HK-2 (cell line): ENCODE measurements around the gene RAD51B.

ENCODE experiments used
- DNase-seq: peaks from one replicate; pipeline ENCODE4 v3.0.0-alpha.2; 2018; ENCODE audit not compliant: unreplicated experiment

The RAD51B gene

DNA sequence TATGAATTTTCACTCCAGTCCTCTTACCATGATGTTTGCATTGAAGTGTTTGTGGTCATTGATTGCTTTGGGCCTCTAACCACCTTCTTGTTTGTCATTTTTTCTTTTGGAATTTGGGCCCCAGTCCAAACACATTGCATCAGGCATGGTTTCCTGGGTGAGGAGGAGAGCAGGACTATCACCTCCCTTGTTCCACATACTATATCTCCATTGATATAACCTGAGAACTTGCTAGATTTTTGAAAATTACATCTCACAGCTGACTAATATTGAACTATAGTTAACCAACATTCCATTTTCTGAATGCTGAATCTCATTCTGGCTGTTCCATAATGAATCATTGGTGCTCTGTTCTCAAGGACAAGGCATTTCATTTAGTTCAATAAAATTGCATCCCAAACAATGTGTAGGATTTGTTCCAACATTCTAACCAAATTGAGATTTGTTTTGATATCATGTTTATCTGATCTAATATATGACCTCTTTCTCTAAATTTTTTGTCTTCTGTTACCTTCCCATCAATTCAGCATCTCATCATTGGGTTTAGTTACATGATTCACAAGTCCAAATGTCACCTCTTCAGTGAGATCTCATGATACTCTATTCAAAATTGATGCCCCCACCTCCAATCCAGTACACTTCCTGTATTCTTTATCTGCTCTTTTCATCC lies 644.3 kb downstream of the RAD51B start:
- DNase-seq = no peak

- peak; percentile 79 for DNase-seq
Measured at GRCh38 chr14:68464711-68465110, 645.1 kb downstream of the RAD51B start.

DNA sequence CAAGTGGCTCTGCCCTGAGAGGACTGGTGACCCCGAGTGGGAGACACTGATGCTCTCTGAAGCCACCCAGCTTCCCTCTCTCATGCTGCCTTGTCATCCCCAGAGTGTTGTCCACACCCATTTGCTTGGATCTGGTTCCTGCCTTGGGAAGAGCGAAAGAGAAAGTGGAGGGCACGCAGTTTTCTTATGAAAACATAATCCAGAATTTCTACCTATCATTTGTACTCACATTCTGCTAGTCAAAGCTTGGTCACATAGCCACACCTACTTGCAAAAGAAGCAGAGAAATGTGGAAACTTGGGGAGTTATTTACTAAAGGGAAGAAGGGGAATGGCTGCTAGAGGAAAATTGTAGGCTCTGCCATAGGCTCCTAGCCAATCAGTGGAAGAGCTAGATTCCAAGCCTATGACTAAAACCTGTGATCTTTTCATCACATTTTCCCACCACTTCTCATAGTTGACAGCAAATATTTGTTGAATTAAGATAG lies 647.0 kb downstream of the RAD51B start:
- no peak for DNase-seq

GRCh38 chr14:68467425-68467824 lies 647.8 kb downstream of the RAD51B start:
- no peak for DNase-seq

DNA sequence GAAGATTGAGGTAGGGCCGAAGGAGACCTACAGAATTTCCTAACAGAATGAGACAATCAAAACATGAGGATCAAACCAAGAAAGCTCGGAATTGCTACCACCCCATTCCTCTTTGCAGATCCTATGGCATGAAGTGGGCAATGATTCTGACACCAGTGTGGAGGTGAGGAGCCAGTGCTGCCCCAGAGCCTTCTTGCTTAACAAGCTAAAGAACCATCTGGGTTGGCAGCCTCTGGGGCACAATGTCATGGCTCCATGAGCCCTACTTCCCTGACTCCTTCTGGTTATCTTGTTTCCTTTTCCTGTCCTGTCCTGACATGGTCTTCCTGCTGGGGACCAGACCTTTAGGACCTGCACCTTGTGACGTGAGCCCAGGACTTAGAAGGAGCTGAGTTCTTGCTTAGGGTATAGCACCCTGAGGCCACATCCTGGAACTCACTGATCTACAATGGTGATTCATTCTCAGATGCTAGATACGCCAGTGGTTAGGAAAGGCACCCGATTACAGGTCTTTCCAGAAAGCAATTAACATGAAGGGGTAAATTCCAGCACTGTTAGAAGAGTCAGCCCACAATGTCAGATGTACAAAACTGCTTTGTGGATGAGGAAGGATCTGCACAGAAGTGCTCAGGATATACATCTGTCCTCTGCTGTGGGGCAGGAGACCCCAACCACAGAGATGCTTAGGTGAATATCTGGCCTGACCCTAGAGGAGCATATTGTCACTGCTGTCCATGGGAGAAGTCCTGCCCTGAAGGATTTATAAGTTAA lies 649.0 kb downstream of the RAD51B start:
- DNase-seq = peak; percentile 62

- DNase-seq = no peak
Measured at GRCh38 chr14:68469208-68469713, 649.7 kb downstream of the RAD51B start.

DNA sequence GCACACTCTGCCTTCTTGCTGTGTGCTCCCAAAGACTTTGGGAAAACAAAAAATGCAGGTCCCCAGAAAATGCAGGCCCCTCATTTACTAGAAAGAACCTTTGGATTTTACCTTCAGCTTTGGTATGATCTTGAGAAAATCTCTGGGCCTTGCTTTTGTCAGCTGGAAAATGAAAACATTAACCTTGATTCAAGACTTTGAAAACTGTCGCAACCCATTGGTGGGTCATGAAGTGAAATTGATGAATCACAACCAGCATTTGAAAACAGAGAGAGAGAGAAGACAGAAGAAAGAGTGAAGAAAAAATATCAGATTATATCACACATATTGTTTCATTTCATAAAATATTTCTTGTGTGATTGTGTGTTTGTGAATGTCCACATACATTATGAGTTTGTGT lies 650.8 kb downstream of the RAD51B start:
- DNase-seq = no peak

DNA sequence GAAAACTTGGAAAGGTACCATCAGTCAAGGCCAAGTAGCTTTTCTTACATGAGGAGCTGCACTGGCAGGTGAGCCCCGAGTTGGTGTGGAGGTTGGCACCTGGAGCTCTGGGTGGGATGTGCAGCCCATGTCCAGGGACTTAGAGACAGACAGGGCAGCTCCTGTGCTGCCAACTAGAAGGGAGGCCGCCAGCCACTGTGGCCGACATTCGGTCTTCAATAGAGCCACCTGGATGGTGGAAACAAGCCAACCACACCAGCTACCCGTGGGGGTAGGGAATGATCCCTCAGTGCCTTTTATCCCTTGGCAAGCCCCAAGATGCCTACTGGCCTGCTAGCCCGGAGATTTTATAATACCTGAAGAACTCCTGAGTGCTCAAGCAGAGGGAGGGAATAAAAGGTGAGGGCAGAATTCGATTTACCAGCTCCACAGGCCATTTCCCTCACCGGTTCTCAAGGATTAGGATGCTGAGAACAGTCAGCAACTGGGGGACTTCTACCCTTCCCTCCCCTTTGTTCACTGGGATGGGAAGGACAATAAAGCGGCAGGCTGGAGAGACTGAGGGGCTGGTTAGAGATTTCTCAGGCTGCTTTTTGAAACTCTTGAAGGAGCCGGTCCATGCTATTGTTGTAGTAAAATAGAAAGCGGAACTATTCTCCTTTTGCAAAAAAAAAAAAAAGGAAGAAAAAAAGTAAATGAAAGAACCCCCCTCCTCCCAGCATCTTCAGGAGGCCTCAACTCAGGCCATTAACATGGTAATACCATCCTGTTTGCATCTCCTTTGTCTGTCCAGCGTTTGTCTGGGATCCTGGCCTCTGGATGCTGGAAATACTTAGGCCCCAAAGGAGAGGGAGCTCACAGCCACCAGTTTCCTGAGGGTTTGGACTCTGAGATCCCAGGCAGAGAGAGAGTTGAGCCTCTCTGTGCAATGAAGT lies 651.7 kb downstream of the RAD51B start:
- no peak for DNase-seq

DNA sequence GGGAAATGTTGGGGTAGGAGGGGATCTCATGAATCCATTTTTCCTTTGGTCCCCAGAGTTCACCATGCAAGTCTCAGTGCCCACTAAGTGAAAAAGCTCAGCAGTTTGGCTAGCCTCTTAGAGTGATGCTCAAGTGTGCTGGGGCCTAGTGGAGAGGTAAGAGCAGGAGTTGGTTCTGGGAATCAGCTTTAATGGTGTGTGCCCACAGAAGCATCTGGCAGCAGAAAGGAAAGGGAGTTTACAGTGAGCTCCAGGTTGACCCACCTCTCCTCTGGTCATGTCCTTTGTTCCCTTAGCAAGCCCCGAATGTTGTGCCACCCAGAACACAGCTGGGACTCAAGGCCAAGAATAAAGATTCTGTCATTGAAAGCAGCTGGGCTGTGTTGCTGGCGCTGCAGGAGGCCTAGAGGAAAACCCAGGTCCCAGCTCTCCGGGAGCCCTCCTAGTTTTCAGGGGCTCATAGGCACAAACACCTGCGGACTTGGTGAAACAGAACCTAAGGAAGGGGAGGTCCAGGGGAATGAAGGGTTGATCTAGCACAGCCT lies 652.5 kb downstream of the RAD51B start:
- no peak for DNase-seq

GRCh38 chr14:68473069-68473468 lies 653.5 kb downstream of the RAD51B start:
- no peak for DNase-seq

DNA sequence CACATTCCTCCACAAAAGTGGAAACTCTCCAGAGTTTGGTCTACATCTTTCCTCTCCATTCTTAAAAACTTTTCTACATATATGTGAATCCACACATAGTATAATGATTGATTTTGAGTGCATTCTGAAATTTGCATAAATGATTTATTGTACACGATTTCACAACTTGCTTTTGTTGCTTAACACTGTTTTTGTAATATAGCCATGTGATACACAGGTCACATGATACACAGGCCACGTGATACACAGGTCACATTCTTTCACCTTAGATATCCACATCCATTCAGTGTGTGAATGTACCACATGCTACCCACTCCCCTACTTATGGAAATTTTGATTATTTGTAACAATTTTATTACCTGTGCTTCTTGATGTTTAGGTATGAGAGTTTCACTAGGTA lies 654.2 kb downstream of the RAD51B start:
- DNase-seq = no peak

DNA sequence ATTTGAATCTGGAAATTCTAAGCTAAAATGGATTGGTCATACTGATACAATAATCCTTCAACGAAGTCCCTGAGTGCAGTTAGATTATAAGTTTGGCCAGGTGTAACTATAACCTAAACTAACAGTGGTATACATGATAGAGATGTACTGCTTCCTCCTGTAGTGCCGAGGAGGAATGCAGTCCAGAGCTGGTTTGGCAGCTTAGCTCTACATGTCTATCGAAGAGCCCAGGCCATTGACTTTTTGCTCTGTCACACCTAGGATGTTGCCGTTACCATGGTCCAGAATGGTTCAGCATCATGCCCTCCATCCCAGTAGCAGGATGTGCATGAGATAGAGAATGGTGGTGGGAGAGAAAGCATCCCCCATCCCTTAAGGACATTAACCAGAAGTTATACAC lies 655.2 kb downstream of the RAD51B start:
- DNase-seq = no peak

- no peak for DNase-seq
Measured at GRCh38 chr14:68475802-68476201, 656.2 kb downstream of the RAD51B start.

GRCh38 chr14:68476212-68477109 lies 656.9 kb downstream of the RAD51B start:
- peak; percentile 73 for DNase-seq

DNA sequence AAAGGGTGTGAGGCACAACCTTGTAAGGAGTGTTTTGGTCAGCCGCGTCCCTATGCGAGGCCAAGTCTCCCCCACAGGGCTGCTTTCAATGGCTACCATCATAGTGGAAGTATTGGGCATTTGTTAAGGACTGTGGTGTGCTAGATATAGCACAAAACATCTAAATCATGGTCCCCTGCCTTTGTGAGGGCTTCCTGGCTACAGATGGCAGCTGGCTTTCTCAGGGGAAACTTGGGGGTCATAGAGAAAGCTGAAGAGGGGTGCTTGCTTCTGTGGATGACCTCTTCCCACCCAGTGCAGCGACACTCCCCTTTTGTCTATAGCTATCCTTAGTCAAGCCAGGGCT lies 657.5 kb downstream of the RAD51B start:
- no peak for DNase-seq

GRCh38 chr14:68477461-68478085 lies 658.0 kb downstream of the RAD51B start:
- no peak for DNase-seq

DNA sequence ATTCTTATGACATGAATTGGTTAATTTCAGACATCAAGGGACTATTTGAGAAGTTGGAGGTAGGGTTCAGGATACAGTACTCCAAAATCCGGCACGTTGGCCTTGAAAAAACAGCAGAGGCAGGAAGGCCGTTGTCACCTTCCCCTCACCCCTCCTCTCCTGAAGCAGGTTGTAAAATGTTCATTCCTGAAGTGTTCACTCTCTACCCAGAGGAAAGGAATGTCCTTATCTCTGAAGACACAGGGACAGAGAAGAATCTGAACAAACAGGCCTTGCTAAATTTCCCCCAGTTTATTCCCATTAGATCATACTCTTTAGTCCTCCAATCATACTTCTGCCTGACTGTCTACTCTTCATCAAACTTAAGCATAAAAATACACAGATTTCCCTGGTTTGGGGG lies 659.7 kb downstream of the RAD51B start:
- DNase-seq = no peak

GRCh38 chr14:68482018-68482417 lies 662.4 kb downstream of the RAD51B start:
- DNase-seq = no peak

GRCh38 chr14:68482772-68483395 lies 663.3 kb downstream of the RAD51B start:
- DNase-seq = no peak
